Measurements from ENCODE around the gene PDE10A.

- TF ChIP-seq CTCF (IDR thresholded peaks at IDR 0.05; ENCODE audit: insufficient read depth, low read depth, low read length) (no peak), EZH2 (IDR thresholded peaks at IDR 0.05; ENCODE audit: insufficient read depth, low read length) (no peak)
These were observed 91.3 kb downstream of the PDE10A start for GRCh38 chr6:165571721-165572132.
